GM18511 (cell line): Measurements from ENCODE around the gene SLC49A3.

Experiments used
- ATAC-seq: cut with Tn5 transposase; IDR thresholded peaks from one replicate; pipeline ENCODE4 v1.9.1; 2021; ENCODE audit warnings: mild to moderate bottlenecking, moderate library complexity; ENCODE audit not compliant: unreplicated experiment

Gene SLC49A3

GRCh38 chr4:634599-634985, 54.4 kb downstream of the SLC49A3 start:
- ATAC-seq: no peak

GRCh38 chr4:633976-634598, 54.9 kb downstream of the SLC49A3 start:
- no peak for ATAC-seq

- ATAC-seq: no peak
These were observed 55.5 kb downstream of the SLC49A3 start for GRCh38 chr4:633406-633805.

GRCh38 chr4:632926-633325, 56.0 kb downstream of the SLC49A3 start:
- ATAC-seq: no peak

- ATAC-seq: no peak
These were observed 56.7 kb downstream of the SLC49A3 start for GRCh38 chr4:632196-632790.
